Activated naive CD4-positive, alpha-beta T cell treated with anti-CD3 and anti-CD28 coated beads, Interleukin-2, amount 50 U/mL, for 16 hours (primary cell): ENCODE data around the gene ZNRD2.

ENCODE experiments used
- DNase-seq: peaks from one replicate; pipeline ENCODE4 v3.0.0-alpha.2; 2020

Gene ZNRD2

DNA sequence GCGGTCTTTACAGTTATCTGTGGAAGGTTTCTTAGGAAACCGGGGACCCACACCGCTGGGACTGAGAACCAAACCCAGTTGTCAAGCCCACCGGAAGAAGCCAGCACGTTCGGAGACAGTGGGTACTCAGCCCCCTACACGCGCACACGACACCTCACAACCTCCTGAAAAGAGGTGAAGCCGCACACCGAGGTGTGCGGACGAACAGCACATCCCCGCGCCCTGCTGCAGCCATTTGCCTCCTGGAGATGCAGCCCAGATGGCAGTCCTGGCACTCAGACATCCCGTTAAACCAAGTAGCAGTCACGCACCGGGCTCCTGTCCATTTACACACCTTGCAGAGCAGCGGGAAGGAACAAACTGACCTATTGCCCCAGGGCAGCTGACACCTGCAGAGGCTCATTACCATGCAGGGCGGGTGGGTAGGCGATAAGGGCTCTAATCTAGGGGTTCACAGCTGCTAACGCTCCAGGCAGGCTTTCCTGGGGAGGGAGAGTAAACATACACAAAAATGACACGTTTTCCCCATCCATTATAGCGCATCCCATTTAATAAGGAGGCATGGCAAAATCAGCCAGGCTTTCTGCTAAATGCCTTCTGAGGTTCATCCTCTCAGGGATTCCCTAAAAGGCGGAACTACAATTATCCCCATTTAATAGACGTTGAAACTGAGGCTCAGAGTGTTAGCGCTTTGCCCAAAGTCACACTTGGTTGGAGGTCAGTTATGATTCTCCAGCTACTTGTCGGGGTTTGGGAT, 4.7 kb downstream of the ZNRD2 start:
- peak; percentile 43 for DNase-seq

DNA sequence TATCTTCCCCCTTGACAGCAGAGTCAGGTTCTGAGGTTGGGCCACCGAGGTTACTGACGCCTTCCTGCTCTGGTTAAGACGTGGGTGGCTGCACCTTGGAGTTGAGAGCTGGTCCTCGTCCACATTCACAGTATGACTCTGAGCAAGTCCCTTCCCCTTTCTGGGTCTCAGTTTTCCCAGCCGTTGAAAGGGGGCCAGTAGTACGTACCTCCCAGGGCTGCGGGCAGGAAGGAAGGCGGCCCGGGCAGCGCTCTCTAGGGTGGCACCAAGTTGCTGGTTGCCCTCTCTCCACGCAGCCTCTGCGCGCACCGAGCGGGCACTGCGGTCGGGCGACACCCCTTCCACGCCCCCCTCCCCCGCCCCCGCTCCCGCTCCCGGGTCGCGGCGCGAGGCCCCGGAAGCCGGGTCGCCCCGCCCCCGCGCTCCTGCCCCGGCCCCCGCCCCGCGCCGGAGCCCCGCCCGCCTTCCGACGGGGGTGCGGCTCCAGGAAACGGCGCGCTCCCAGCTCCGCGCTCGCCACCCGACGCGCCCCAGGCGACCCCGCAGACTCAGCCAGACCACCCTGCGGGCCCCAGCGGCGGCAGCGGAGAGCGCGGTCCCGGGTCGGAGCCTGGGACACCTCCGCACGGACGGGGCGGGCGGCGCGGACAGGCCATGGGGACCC, 5.4 kb downstream of the ZNRD2 start, which contains the start of gene EHBP1L1:
Gene EHBP1L1, plus strand, starts transcription at position 486 of the 664 bp plus-strand sequence. CDS start 250 bp downstream, outside the sequence.
- DNase-seq: peak; percentile 71

DNA sequence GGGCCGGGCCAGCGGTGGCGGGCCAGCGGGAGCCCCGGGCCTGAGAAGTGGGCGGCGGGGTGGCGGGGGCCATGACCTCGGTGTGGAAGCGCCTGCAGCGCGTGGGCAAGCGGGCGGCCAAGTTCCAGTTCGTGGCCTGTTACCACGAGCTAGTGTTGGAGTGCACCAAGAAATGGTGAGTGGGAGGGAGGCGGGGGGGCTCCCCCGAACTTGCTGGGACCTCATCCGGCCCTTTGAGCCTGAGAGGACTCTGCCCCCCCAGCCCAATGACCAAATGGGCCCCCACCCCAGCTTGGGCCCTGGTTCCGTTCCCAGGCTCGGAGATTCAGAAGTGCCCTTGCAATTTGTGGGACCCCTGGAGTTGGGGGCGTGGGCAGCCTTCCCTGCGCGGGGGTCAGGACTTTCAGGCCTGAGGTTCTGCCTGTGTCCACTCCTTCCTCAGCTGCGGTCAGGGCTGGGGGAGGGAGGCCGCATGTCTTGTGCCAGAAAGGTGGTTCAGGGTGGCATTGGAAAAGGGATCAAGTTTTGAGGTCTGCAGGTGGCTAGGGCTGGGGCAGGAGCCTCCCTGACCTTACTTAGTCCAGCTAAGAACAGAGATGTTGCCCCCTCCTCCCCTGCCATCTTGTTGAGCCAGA, 6.1 kb downstream of the ZNRD2 start:
- no peak for DNase-seq

DNA sequence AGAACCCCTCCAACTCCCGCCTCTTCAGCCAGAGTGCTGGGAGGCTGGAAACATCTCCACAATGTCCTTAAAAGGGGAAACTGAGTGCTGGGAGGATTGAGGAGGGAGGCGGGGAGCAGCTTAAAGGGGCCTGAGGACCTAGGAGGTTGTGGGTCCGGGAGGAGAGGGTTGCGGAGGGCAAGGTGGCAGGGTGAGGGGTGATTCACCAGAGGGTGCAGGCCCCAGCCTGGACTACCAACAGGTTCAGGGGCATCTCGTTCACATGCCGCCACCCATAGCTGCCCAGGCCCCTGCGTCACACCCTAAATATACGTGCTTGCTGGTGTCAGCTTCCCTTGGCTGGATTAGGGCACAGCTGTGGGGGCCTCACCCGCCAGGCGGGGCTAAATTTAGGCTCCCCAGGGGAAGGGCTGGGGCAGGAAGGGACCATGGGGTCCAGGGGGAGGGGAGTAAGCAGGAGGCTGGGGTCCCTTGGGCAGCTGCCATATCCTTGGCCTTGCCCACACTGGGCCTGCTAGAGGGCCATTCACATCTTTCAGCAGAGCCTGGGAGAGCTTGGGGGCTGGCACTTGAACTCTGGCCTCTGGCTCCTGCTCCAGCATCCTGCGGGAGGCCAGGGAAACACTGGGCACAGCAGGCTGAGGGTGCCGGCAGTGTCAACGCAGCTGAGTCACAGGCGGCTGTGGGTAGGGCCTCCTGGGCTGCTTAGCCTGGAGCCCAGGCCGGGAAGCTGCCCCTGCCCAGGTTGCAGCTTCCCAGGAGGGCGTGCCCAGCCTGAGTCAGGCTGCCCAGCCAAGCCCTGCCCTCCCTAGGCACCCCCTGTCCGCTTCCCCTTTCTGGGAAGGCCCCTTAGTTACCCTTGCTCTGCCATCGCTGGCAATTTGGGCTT, 6.8 kb downstream of the ZNRD2 start:
- DNase-seq: no peak

DNA sequence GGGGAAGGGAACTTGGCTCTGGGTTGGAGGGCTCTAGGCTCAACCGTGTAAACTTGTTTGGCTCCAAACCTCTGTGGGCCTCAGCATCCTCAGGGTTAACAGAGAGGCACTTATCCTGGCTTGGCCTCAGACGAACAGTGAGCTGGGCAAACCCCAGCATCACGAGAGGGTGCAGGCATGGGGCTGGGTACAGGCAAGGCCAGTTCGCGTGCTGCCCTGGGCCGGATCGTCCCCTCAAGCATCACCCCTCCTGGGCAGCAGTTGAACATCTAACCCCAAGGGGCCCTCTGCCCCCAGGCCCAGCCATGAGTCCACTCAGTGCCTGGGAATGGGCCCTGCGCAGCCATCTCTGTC, 7.5 kb downstream of the ZNRD2 start:
- DNase-seq: no peak

DNA sequence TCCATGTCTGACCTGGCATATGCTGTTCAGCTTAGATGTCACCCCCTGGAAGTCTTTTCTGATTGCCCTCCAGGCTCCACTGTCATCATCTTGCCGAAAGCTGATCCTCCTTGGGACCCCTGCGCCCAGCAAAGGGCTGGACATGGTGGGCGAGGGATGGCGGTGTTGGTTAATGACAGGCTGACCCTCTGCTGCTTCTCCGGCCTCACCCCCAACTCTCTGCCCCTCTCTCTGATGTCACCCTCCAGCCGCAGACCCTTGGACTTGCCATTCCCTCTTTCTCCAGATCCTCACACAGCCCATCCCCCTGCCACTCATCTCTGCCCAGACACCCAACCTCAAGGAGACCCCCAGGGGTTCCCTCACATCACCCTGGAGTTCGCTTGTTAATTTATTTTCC, 7.9 kb downstream of the ZNRD2 start:
- DNase-seq: no peak

DNA sequence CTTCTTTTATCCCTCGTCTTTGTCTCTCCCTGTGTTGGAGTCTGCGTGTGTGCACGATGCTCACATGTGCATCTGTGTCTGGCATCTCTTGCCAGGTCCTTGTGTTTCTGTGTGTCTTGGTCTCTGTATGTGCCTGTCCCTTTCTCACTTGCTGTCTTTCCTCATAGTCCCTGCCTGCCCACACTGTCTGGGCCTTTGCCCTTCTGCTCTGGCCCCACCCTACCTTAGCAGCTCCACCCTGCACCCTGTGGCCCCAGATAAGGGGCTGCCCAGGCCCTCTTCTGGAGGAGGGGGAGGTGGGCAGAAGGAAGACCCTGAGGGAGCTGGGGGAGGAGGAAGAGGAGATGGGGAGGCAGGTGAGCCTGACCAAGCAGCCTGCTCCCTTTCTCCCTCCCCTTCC, 8.4 kb downstream of the ZNRD2 start:
- DNase-seq: no peak

DNA sequence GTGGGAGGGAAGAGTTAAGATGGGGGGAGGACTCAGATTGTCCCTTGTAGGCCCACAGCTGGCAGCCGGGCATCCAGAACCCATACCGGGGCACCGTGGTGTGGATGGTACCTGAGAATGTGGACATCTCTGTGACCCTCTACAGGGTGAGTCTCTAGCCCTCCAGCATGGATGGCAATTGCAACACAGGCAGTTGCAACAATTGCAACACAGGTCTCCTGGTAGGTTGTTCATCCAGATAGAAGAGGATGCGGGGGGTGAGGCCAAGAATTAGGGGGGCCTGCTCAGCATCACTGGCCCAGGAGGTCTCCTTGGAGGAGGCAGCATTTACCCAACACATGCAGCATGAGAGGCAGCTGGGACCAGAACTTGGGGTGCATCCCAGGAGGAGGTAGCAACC, 9.0 kb downstream of the ZNRD2 start:
- DNase-seq: no peak

DNA sequence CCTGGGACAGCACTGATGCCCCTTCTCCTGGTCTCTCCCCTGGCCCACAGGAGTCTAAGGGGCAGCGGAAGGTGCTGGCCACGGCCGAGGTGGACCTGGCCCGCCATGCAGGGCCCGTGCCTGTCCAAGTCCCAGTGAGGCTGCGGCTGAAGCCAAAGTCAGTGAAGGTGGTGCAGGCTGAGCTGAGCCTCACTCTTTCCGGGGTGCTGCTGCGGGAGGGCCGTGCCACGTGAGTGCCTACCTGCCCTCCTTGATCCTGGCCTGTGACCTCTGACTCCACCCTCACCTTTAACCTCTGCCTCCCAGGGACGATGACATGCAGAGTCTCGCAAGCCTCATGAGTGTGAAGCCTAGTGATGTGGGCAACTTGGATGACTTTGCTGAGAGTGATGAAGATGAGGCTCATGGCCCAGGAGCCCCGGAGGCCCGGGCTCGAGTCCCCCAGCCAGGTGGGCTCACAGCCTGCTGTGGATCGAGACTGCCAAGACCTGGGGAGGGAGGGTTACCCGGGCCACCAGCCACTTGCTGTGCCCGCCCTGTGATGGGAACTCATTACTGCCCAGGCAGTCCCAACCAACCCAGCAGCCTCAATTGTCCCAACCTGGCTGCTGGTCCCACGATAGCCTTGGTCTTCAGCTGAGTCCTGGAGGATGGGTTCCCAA, 9.9 kb downstream of the ZNRD2 start:
- DNase-seq: no peak

DNA sequence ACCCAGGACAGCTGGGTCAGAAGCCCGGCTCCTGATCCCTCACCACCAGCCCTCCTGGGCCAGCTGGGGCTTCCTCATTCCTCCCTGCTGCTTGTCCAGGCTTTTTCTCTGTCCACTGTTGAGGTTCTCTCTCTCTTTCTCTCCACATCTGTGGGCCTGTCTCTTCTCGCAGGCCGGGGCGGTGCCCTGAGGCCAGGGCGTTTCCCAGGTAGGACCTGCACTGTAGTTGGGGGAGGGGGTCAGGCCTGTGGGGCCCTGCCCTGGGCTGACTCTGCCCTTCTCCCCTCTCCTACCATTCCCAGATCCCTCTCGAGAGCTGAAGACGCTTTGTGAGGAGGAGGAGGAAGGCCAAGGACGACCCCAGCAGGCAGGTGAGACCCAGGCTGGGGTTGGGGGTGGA, 10.5 kb downstream of the ZNRD2 start:
- no peak for DNase-seq

DNA sequence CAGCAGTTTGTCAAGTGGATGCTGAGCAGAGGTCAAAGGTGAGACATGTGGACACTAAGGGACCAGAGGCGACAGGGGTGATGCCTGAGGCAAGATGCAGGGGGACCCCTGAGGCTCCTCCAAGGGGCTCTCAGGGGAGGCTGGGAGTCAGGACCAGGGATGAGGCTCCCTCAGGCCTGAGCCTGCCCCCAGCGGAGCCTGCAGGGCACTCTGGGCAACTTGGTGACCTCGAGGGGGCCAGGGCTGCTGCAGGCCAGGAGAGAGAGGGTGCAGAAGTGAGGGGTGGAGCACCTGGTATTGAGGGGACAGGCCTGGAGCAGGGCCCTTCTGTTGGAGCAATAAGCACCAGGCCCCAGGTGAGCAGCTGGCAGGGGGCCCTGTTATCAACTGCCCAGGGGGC, 11.7 kb downstream of the ZNRD2 start:
- DNase-seq: no peak

DNA sequence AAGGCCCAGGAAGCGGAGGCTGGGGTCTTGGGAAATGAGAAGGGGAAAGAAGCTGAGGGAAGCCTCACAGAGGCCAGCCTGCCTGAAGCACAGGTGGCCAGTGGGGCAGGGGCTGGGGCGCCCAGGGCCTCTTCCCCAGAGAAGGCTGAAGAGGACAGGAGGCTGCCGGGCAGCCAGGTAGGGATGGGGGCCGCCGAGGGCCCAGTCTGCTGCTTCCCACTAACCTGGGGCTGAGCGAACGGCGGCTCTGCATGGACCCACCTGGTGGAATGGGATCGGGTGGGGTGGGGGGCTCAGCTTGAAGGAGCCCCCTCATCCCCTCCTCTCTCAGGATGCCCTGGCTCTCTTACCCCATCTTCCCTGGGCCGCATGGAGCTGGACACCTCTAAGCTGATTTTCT, 13.3 kb downstream of the ZNRD2 start:
- no peak for DNase-seq

DNA sequence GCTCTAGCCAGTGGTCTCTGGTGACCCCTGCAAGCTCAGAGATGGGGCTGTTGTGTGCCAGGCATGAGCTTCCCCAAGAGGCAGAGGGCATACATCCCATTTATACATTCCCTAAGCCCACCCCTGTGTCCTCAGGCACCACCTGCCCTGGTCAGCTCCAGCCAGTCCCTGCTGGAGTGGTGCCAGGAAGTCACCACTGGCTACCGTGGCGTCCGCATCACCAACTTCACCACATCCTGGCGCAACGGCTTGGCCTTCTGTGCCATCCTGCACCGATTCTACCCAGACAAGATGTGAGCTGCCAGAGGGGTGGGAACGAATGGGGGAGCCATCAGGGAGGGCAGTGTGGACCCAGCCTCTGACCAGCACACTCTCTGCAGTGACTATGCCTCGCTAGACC, 13.8 kb downstream of the ZNRD2 start:
- no peak for DNase-seq

DNA sequence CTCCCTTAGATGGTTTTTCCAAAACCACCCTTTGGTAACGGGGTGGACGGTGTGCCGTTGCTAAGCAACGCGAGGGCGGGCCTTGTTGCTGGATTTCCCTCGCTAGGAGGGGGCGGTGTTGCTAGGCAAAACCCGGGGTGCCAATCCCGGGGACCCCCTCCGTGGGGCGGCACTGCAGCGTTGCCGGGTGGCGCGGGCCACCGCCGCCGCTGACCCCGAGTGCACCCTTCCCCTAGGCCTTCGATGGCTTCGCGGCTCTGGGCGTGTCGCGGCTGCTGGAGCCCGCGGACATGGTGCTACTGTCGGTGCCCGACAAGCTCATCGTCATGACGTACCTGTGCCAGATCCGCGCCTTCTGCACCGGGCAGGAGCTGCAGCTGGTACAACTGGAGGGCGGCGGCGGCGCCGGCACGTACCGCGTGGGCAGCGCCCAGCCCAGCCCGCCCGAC, 14.5 kb downstream of the ZNRD2 start:
- DNase-seq: no peak

DNA sequence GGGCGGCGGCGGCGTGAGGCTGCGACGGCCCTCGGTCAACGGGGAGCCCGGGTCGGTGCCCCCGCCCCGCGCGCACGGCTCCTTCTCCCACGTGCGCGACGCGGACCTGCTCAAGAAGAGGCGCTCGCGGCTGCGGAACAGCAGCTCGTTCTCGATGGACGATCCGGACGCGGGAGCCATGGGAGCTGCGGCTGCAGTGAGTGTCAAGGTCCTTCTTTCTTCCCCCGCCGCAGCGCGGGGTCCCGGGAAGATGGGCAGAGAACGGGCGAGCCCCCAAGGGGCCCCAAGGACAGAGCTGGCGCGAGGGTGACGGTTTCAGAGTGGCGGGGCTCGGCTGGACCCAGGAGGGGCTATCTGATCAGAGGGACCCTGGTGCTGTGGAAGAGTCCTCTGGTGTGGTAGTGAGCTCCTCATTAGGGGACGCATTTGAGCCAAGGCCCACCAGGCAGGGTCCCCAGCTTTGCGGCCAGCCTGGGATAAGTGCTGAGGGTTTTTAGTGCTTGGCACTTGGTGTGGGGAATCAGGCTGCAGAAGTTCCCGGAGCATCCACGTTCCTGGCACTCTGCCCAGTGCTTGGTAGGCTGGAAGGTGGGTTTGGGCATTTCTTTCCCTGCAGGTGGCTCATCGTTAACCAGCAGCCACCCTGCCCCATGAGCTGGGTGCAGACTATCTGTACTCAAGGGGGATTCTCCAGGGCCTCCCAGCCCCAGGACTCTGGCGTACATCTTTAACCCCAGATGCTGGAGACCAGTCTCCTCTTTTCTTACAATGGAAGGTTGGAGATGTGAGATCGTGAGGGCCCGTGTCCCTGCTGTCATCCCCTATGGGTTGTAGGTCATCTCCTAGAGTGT, 15.3 kb downstream of the ZNRD2 start:
- DNase-seq: no peak

DNA sequence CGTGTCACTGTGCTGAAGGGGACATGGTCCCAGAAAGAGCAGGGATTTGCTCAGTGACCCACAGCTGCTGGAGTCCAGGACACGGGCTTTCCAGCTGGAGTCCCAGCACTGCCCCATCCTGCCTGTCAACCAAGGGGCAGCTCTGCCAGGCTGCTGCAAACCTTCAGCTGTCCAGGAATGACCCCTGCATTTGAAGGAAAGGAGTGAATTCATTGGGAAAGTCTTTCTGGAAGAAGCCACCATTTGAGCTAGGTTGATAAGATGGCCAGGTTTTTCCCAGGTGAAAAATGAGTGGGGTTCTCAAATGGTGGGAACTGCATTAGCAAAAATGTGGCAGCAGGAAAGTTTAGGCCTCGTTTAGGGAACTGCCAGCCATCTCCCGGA, 16.0 kb downstream of the ZNRD2 start:
- DNase-seq: no peak

DNA sequence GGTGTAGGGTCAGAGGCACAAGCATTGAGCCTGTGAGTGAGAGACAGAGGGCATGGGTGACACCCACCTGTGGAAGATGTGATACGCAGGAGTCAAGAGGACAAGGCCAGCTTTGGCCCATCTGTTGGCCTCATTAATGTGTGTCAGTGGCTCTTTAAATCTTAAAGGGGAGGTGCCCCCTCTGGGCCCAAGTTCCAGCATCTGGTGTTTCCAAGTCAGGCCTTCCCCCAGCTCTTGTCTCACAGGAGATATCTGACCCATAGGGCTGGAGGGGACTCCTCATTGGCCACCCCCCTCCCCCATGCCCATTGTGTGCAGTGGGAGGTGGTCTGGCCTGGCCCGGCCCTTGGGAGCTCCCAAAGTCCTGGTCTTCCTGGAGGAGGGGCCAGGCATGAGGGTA, 16.4 kb downstream of the ZNRD2 start:
- DNase-seq: no peak

DNA sequence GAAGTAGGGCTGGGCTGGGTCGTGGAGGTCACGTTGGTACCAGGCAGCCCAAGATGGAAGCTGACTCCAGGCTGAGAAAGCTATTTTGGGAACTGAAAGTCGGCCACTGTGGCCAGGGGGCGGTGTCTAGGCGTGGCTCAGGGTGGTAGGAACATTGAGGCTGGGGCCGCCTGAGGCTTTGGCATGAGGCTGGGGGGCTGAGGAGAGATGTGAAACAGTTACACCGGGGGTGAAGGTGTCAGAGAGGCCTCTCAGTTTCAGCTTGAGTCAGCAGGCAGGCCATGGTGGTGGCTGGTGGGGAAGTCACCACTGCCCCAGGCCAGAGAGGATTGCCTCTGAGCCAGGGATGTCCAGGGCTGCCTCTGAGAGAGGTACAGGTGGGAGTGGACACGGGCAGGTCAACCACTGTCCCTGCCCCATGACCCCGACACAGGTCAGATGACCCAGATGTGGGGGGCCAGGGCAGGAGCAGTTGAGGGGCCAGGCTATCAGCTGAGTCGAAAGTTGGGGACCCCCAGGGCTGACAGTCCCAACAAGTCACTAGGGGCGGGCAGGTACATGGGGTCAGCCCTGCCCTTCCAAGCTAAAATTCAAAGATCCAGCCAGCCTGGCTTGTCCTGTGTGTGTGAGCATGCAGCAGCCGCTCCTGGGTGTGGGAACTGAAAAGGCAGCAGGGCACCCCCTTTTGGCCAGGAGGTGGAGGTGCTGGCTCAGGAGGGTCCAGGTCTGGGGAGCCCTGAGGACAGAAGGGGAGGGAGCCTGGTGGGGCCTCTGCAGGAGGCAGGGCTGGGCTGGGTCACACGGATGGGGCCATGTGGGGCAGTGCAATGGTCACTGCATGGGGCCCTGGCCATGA, 18.1 kb downstream of the ZNRD2 start:
- peak; percentile 74 for DNase-seq

DNA sequence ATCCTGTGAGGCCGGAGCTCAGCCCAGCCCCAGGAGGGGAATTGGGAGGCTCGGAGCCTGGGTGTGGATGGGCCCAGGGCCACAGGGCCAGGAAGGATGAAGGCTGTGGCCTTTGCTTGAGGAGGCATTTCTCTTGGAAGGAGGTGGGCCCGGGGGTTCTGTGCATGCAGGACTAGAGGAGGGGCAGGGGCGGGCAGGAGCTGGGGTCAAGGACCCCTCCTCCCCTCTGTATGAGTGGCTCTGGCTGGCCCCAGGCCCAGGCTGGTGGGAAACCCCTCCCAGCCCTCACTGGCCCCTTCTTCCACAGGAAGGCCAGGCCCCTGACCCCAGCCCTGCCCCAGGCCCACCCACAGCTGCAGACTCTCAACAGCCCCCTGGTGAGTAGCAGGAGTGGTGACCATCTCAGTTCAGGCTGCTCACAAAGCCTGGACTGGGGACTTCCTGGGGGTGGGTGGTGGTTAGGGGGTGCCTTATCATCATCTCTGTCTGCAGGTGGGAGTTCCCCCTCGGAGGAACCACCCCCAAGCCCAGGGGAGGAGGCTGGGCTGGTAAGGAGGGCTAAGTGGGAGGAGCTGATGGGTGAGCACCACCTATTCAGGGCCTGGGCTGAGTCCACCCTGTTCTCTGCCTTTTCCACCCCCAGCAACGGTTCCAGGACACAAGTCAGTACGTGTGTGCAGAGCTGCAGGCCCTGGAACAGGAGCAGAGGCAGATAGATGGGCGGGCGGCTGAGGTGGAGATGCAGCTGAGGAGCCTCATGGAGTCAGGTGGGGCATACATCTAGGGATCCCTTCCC, 19.4 kb downstream of the ZNRD2 start:
- no peak for DNase-seq

DNA sequence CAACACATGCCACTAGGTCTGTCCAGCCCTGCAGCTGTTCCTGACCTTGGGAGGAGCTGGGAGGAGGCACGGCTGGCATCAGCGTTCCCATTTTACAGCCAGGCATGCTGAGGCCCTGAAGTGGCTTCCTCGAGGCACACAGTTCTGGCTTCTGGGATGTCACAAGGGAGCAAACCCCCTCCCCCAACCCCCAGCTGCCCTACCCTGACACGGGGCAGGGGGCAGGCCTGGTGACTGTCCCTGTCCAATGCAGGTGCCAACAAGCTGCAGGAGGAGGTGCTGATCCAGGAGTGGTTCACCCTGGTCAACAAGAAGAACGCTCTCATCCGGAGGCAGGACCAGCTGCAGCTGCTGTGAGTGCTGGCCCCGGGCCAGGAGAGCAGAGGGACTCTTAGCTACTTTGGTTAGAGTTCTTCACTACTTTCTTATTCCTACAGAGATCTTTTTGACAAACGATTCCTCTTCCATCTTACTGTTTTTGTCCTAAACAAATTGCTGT, 20.0 kb downstream of the ZNRD2 start:
- DNase-seq: no peak
